NCI-H2196 treated with DMSO at 0.1 percent for 48 hours (cell line): ENCODE data around the gene ZNF416.

Source experiments
- DNase-seq: peaks from one replicate; lab custom pipeline; 2025; ENCODE audit not compliant: unreplicated experiment; lab: John Stamatoyannopoulos, UW

ZNF416 gene

DNA sequence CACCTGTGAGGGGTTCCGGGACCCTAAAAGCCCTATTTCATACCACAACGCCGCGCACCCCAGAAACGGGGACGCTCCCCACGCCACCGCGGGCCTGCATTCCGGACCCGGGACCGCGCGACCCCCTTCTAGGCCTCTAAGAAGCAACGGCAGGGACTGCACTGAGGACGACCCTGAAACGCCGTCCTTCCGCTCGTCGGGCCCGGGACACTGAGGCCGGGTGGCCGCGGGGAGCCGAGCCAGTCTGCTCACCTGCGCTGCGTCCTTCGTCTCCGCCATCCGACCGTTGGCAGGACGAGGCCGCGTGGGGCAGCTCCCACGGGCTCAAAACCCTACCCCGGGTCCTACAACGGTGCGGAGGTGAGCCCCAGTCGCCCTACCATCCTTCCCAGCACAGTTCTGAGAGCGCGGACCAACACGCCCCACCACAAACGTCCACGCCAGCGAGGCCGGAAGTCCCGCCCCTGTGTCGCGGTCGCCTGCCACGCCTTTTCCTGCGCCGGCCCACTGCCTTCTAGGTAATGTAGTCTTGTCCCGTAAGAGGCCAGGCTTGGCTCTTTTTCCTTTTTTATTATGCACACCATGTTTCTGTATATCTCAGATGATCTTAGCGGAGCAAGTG, 19.2 kb downstream of the ZNF416 start, which contains the start of gene ZNF550:
ZNF550 (minus strand) TSS at position 460 of the 622 bp plus-strand sequence; CDS start at position 279, 181 bp downstream.
- peak; percentile 79 for DNase-seq

DNA sequence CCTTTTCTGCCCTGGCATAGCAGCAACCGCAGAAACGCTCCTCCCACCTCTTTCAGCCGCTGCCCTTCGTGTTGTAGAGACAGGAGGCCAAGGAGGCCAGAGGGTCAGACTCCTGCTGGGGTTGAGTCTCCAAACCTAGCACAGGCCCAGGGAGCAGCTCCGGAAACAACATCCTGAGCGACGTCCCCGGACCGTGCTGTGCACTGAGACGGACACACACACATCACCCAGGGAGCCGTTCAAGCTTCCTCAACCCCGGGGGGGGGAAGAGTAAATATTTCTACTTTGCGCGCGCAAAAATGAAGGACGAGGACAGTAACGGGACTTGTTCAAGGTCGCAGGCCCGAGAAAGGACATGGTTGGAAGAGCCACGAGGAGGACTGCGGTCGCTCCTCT, 19.7 kb downstream of the ZNF416 start:
- no peak for DNase-seq

DNA sequence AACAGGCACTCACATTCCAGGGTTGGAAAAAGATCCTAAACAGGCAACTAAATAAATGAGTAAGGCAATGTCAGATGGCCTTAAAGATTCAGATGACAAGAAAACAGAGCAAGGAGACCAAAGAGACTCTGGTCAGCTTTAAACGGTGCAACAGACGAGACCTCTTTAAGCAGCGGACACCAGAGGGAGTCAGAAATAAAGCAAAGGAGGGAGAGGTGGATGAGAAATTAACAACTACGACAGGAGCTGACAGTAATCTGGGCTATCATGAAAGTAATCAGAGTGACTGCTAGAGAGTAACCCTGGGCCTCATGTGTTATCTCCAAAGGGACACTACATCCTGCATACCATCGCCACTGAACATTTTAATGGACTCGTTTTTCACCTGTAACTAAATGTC, 20.2 kb downstream of the ZNF416 start:
- DNase-seq: no peak

DNA sequence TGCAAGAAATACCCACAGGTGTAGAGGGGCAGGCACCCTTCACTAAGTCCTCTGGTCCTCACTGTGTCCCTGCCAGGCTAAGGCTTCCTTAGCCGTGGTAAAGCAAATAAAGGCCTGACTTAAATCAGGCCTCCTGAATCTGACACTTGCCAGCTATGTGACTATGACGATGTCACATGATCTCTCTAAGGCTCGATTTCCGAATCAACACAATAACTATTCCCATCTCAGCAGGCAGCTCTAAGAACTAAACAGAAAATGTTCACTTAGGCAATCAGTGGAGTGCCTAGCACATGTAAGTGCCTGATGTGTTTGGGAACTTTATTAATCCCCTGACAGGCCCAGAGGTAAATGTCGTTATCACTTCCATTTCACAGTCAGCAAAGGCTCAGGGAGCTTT, 21.1 kb downstream of the ZNF416 start:
- DNase-seq: no peak

DNA sequence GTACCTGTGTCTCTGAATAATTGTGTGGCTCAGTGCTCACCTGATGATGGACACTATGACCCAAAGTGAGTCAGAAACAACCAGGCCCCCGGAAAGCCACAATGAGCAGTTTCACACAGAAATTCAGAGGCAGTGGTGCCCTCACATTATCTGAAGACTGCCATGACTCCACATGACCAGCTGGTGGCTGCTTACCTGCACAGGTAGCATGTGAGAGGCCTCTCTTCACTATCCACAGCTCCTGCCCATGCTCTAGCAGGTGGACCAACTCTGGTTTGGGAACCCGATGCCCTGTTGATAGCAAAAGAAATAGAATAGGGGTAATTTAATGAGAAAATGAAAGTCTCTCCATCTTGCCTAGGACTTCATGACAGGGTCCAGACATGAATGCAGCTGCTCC, 26.3 kb downstream of the ZNF416 start:
- no peak for DNase-seq

DNA sequence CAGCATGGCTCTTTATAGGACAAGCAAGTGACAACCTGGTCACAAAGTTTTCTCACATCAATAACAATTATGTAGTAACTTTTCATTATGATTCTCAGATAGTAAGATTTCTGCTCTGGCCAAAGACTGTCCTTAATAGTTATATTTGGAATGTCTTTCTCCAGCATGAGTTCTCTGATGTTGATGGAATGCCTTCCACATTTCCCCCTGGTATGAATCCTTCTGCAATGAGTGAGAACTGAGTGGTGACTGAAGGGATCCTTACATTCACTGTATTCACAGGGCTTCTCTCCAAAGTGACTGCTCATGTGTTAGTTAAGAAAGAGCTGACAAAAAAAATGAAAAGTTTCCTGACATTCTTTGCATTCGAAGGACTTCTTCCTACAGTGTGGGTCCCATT, 32.2 kb downstream of the ZNF416 start:
- no peak for DNase-seq

DNA sequence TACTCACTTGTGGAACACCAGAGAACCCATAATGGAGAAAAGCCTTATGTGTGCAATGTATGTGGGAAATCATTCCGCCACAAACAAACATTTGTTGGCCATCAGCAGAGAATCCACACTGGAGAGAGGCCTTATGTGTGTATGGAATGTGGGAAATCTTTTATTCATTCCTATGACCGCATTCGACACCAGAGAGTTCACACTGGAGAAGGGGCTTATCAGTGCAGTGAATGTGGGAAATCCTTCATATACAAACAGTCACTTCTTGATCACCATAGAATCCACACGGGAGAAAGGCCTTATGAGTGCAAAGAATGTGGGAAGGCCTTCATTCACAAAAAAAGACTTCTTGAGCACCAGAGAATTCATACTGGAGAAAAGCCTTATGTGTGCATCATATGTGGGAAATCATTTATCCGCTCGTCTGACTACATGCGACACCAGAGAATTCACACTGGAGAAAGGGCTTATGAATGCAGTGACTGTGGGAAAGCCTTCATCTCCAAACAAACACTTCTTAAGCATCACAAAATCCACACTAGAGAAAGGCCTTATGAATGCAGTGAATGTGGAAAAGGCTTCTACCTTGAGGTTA, 40.7 kb downstream of the ZNF416 start:
- no peak for DNase-seq

DNA sequence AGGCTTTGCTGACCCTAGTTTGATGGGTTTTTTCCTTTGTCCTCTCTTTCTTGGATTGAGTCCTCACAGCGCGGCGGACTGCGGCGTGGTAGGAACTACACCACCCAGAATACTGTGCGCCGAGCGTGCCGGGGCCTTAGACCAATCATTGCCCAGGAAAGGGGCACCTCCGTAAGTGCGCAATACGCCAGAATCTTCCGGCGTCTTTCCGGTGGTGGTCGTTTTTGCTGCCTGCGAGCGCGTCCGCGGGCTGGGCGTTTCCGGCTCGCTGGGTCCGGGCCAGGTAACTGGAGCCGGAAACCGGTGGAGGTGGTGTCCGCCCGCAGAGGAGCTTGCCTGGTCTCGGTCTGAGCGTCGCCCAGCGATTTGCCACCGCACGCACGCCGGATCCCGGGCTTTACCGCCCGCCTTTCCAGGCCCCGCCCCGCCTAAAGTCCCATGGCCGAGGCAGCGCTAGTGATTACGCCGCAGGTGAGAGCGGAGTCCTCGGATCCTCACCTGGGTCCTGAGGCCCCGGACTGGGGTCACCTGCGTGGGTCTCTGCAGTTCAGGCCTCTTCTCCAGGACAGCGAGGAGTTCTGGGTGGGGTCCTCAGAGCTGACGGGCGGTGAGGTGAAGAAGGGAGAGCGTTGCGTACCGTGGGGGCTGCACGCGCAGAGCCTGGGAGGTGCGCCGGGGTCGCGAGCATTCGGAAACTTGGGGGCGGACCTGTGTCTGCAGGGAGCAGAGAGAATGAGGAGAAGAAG, 51.4 kb downstream of the ZNF416 start, which contains the start of gene ZNF549:
ZNF549 (plus strand) TSS at position 221 of the 746 bp plus-strand sequence; CDS start at position 439, 218 bp downstream.
- DNase-seq: peak; percentile 91
